OCI-LY3 (cell line): ENCODE results near the gene SRPK3.
"Not testable (repeated sequence)": the region's sequence is repeated elsewhere in the genome, so short reads cannot be mapped to it uniquely, and the experiment has no call there.

Source experiments
- H2AFZ ChIP-seq: fragments of 200-600, 300-600 bp; shearing (Covaris generic); 2 replicates; pipeline ENCODE4 v1.6.0; 2014; ENCODE audit warnings: antibody characterized with exemption, low read depth, low read length
- H3K27ac ChIP-seq: fragments of 200-600, 300-600 bp; sonication (generic); 2 replicates; pipeline ENCODE4 v1.5.1; 2014; ENCODE audit warnings: mild to moderate bottlenecking, low read length, moderate library complexity, mixed read lengths
- H3K27me3 ChIP-seq: fragments of 200-600, 300-600 bp; sonication (generic); 2 replicates; pipeline ENCODE4 v1.6.1; 2014; ENCODE audit warnings: low read depth, low read length, mixed read lengths
- H3K36me3 ChIP-seq: fragments of 200-600, 300-600 bp; sonication (generic); replicated peaks from 2 replicates; pipeline ENCODE3; 2014; ENCODE audit warnings: low read depth, low read length, mixed read lengths
- H3K4me1 ChIP-seq: fragments of 300-600, 200-600 bp; sonication (generic); 2 replicates; pipeline ENCODE4 v1.6.1; 2014; ENCODE audit warnings: low read length, mixed read lengths
- H3K4me2 ChIP-seq: fragments of 200-600, 300-600 bp; sonication (generic); 2 replicates; pipeline ENCODE4 v1.6.1; 2014; ENCODE audit warnings: low read length, mixed read lengths
- H3K4me3 ChIP-seq: fragments of 300-600, 200-600 bp; sonication (generic); 2 replicates; pipeline ENCODE4 v1.5.1; 2014; ENCODE audit warnings: antibody characterized with exemption, mild to moderate bottlenecking, low read length, moderate library complexity
- H3K79me2 ChIP-seq: fragments of 300-600, 200-600 bp; shearing (Covaris generic); 2 replicates; pipeline ENCODE4 v1.6.1; 2014; ENCODE audit warnings: mild to moderate bottlenecking, low read length, mixed read lengths
- H3K9ac ChIP-seq: fragments of 300-600, 200-600 bp; shearing (Covaris generic); 2 replicates; pipeline ENCODE4 v1.6.0; 2014; ENCODE audit warnings: mild to moderate bottlenecking, low read length, moderate library complexity
- H3K9me3 ChIP-seq: fragments of 200-600, 300-600 bp; shearing (Covaris generic); 2 replicates; pipeline ENCODE4 v1.6.1; 2014; ENCODE audit warnings: low read length, mixed read lengths; ENCODE audit not compliant: insufficient read depth
- H4K20me1 ChIP-seq: fragments of 200-600, 300-600 bp; sonication (generic); 2 replicates; pipeline ENCODE4 v1.6.1; 2016; ENCODE audit warnings: low read length, mixed read lengths; ENCODE audit not compliant: insufficient read depth
- CTCF ChIP-seq: fragments of 200-600, 300-600 bp; sonication (generic); IDR thresholded peaks from 2 replicates; pipeline ENCODE4 v1.5.1; 2014; ENCODE audit warnings: antibody characterized with exemption, low read length, low read depth
- EZH2phosphoT487 ChIP-seq: fragments of 200-600 bp; shearing (Covaris generic); IDR thresholded peaks from 2 replicates; pipeline ENCODE4 v1.6.1; 2018; ENCODE audit warnings: antibody characterized with exemption, mixed run types, low read depth

SRPK3 gene

DNA sequence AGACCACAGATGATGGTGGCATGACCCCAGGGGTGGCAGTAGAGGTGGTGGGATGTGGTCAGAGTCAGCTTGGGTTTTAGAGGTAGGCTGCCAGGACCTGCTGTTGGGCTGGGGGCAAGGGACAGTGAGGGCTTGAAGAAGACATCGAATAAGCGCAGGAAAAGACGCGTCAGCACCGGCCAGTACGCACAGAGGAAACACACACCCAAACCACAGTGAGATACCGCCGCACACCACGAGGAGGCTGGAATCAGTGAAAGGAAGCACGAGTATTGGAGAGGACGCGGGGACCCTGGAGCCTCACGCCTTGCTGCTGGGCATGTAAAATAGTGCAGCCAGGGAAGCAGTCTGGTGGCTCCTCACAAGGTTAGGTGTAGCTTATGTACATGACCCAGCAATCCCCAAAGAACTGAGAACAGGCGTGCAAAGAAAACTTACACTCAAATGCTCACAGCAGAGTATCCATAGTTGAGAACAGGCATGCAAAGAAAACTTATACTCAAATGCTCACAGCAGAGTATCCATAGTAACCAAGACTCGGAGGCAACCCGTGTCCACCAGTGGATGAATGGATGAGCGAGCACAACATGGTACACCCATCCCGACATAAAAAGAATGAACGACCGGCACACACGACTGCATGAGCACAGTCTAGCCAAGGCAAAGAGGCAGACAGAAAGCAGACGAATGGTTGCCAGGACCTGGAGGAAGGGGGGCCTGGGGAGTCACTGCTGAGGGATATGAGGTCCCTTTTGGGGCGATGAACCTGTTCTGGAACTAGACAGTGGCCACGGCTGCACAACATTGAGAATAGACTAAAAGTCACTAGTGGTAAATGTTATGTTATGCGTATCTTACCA lies 36.2 kb downstream of the SRPK3 start:
- H2AFZ ChIP-seq = no peak overlapping the region

GRCh38 chrX:153818064-153818463 lies 37.2 kb downstream of the SRPK3 start:
- H3K27ac ChIP-seq, H3K9ac ChIP-seq, H3K79me2 ChIP-seq, H3K4me2 ChIP-seq, H3K36me3 ChIP-seq, H3K27me3 ChIP-seq, H3K4me3 ChIP-seq, H3K9me3 ChIP-seq, H2AFZ ChIP-seq, H4K20me1 ChIP-seq: not testable (repeated sequence)
- H3K4me1 ChIP-seq = peaks cover 12% of the 10 kb centered on the region

More for the DNA sequence above, 36.2 kb downstream of the SRPK3 start:
- Histone ChIP-seq H3K4me1 (peaks cover 12% of the 10 kb centered on the region), H3K9ac (no peak overlapping the region), H3K4me3 (no peak overlapping the region), H3K4me2 (no peak overlapping the region), H3K27ac (no peak overlapping the region), H4K20me1 (no peaks in the 10 kb centered on the region), H3K36me3 (no peaks in the 10 kb centered on the region), H3K27me3 (no peaks in the 10 kb centered on the region; the same call in 1 of the 2 replicates), H3K9me3 (no peaks in the 10 kb centered on the region), H3K79me2 (no peaks in the 10 kb centered on the region)
- no peak for TF ChIP-seq EZH2phosphoT487
- no peak for TF ChIP-seq CTCF

- H3K9me3 ChIP-seq = no peaks in the 10 kb centered on the region
- H3K4me1 ChIP-seq = peaks cover 12% of the 10 kb centered on the region
- no peak overlapping the region for H3K27ac ChIP-seq
- H3K9ac ChIP-seq = peak overlapping the region; percentile 32; the same call in 1 of the 2 replicates
- peak overlapping the region; percentile 65; the same call in 1 of the 2 replicates for H2AFZ ChIP-seq
- peak overlapping the region; percentile 62 for H3K4me2 ChIP-seq
- no peaks in the 10 kb centered on the region for H3K79me2 ChIP-seq
- no peaks in the 10 kb centered on the region for H4K20me1 ChIP-seq
- H3K27me3 ChIP-seq = no peaks in the 10 kb centered on the region; the same call in 1 of the 2 replicates
- peak overlapping the region; percentile 72 for H3K4me3 ChIP-seq
- H3K36me3 ChIP-seq = no peaks in the 10 kb centered on the region
- no peak for TF ChIP-seq EZH2phosphoT487
- no peak for TF ChIP-seq CTCF
Observed at GRCh38 chrX:153818571-153819383, 37.9 kb downstream of the SRPK3 start.

- peak overlapping the region; percentile 72 for H3K4me3 ChIP-seq
- H3K4me1 ChIP-seq = peaks cover 12% of the 10 kb centered on the region
- no peak overlapping the region for H3K27ac ChIP-seq
- no peaks in the 10 kb centered on the region for H3K9me3 ChIP-seq
- TF ChIP-seq CTCF (no peak), EZH2phosphoT487 (no peak)
- H3K9ac ChIP-seq = peak overlapping the region; percentile 32; the same call in 1 of the 2 replicates
- peak overlapping the region; percentile 62 for H3K4me2 ChIP-seq
- H3K27me3 ChIP-seq = no peaks in the 10 kb centered on the region; the same call in 1 of the 2 replicates
- H4K20me1 ChIP-seq = no peaks in the 10 kb centered on the region
- H2AFZ ChIP-seq = peak overlapping the region; percentile 65; the same call in 1 of the 2 replicates
- H3K36me3 ChIP-seq = no peaks in the 10 kb centered on the region
- H3K79me2 ChIP-seq = no peaks in the 10 kb centered on the region
Observed at GRCh38 chrX:153819384-153820040, 38.7 kb downstream of the SRPK3 start.
